GM12874 (cell line): ENCODE results near the gene SEPHS2.

Experiments used
- TF ChIP-seq, protein P1 (sequence below): IDR thresholded peaks from 2 replicates; pipeline ENCODE4 v1.5.1; 2011; ENCODE audit warnings: low read depth, mild to moderate bottlenecking, control low read depth, low read length, moderate library complexity; ENCODE audit not compliant: insufficient read depth

Gene SEPHS2

GRCh38 chr16:30474684-30475083 is 29.0 kb upstream of the SEPHS2 start:
- TF ChIP-seq, protein P1, sequence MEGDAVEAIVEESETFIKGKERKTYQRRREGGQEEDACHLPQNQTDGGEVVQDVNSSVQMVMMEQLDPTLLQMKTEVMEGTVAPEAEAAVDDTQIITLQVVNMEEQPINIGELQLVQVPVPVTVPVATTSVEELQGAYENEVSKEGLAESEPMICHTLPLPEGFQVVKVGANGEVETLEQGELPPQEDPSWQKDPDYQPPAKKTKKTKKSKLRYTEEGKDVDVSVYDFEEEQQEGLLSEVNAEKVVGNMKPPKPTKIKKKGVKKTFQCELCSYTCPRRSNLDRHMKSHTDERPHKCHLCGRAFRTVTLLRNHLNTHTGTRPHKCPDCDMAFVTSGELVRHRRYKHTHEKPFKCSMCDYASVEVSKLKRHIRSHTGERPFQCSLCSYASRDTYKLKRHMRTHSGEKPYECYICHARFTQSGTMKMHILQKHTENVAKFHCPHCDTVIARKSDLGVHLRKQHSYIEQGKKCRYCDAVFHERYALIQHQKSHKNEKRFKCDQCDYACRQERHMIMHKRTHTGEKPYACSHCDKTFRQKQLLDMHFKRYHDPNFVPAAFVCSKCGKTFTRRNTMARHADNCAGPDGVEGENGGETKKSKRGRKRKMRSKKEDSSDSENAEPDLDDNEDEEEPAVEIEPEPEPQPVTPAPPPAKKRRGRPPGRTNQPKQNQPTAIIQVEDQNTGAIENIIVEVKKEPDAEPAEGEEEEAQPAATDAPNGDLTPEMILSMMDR, result no peak

- TF ChIP-seq, protein P1, result no peak
These were observed 28.4 kb upstream of the SEPHS2 start for GRCh38 chr16:30474074-30474452.

GRCh38 chr16:30473231-30474073 is 27.8 kb upstream of the SEPHS2 start:
- TF ChIP-seq, protein P1, result no peak

DNA sequence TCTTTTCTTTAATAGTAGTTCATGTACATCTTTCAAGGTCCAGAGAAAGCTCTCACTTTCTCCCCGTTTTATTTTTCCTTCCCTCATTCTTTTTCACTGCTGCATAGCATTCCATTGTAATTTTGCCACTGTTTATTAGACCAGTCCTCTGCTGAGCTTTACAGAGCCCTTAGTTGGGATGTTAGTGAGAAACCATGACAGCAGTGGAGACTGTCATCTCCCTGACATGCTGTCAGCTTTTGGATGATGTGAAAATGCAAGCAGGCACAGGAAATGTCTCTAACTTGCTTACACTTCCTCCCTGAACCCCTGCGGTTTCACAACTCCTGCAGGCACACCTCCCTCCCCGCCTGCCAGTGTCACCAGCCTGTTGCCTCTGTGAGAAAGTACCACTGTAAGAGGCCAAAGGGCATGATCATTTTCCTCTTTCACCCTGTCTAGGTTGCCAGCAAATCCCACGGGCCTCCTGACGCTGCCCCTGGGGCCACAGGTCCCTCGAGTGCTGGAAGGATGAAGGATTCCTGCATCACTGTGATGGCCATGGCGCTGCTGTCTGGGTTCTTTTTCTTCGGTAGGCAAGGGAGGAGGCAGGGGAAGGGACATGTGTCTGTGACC is 26.8 kb upstream of the SEPHS2 start, which contains the start of gene ITGAL:
TSS of gene ITGAL (plus strand) at position 415 of the 615 bp plus-strand sequence. CDS start at position 511, 96 bp downstream.
- TF ChIP-seq, protein P1, result no peak

DNA sequence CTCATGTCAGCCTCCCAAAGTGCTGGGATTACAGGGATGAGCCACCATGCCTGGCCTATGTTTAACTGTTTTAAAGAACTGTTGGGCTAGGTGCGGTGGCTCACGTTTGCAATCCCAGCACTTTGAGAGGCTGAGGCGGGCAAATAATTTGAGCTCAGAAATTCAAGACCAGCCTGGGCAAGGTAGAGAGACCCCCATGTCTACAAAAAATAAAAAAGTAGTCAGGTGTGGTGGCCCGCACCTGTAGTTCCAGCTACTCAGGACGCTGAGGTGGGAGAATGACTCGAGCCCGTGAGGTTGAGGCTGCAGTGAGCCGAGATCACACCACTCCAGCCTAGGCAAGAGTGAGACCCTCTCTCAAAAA is 24.9 kb upstream of the SEPHS2 start:
- TF ChIP-seq, protein P1, result no peak

DNA sequence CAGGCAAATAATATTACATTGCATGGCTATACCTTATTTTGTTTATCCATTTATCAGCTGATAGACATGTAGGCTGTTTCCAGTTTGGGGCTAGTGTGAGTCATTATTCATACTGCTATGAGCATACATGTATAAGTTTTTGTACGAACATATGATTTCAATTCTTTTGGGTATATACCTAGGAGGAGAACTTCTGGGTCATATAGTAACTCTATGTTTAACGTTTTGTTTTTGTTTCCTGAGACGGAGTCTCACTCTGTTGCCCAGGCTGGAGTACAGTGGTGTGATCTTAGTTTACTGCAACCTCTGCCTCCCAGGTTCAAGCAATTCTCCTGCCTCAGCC is 24.5 kb upstream of the SEPHS2 start:
- TF ChIP-seq, protein P1, result no peak

DNA sequence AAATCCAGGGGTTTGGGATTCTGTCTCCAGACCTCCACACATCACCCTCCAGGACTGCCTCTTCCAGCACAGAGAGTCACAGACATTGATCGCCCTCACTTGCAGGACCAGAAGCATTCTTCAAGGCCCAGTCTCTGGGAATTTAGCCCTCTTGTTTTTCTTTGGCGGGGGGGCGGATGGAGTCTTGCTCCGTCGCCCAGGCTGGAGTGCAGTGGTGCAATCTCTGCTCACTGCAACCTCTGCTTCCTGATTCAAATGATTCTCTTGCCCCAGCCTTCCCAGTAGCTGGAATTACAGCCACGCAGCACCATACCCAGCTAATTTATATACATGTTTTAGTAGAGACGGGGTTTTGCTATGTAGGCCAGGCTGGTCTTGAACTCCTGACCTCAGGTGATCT is 18.4 kb upstream of the SEPHS2 start:
- TF ChIP-seq, protein P1, result no peak
